Sigmoid colon (tissue), 4 donors: ENCODE results near the gene MOB3A.

Experiments
- EP300 ChIP-seq, 4 donors: sonication (generic); formaldehyde crosslinking; IDR thresholded peaks; one replicate each; pipeline ENCODE4 v1.6.1; 2017; ENCODE audit warnings: antibody characterized with exemption in 4 of 4
- POLR2A ChIP-seq, 2 donors: fragments of 450-650 bp; IDR thresholded peaks; one replicate each; pipeline ENCODE4 v1.6.1; 2016; ENCODE audit warnings: antibody characterized with exemption in 2 of 2, mild to moderate bottlenecking in 2 of 2, moderate library complexity in 2 of 2
- POLR2AphosphoS5 ChIP-seq, 4 donors: sonication (generic); formaldehyde crosslinking; IDR thresholded peaks; one replicate each; pipeline ENCODE4 v1.6.1; 2017; ENCODE audit warnings: antibody characterized with exemption in 4 of 4
- TF ChIP-seq, protein P1 (sequence below), 4 experiments: fragments of 450-650 bp in 3 of 4; fragments of 200-600 bp in 1 of 4; IDR thresholded peaks; one replicate each; pipeline ENCODE4 v1.5.1; 2016 to 2019; ENCODE audit warnings: antibody characterized with exemption in 4 of 4, mild to moderate bottlenecking in 3 of 4, moderate library complexity in 2 of 4

DNA sequence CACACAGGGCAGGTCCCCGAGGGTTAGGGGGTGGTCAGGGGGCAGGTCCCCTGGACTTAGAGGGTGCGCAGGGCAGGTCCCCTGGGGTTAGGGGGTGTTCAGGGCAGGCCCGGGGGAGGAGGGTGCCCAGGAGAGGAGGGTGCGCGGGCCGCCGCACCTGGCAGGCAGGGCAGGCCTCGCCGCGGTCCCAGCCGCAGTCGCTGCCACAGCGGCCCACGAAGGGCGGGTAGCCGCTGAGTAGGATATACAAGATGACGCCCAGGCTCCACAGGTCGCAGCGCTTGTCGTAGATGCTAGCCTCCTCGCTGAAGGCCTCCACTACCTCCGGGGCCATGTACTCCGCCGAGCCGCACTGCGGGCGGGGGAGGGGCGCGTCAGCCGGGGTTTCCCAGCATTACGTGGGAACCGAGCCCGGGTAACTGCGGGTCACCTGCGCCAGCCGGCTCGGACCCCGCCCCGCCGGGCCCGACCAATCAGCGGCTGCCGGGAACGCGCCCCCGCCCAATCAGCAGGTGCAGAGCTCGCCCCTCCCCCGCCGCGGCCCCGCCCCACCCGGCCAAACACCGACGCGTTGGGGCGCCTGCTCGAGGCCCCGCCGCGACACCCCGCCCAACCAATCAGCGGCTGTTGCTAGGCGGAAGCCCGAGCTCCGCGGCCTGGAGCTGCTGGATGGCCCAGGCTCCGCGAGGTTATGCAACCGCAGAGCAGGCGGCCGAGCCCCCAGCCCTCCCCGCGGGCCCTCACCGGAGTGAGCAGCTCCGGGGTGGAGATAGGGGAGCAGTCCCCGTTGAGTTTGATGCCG lies 54.2 kb downstream of the MOB3A start:
- TF ChIP-seq, protein P1, sequence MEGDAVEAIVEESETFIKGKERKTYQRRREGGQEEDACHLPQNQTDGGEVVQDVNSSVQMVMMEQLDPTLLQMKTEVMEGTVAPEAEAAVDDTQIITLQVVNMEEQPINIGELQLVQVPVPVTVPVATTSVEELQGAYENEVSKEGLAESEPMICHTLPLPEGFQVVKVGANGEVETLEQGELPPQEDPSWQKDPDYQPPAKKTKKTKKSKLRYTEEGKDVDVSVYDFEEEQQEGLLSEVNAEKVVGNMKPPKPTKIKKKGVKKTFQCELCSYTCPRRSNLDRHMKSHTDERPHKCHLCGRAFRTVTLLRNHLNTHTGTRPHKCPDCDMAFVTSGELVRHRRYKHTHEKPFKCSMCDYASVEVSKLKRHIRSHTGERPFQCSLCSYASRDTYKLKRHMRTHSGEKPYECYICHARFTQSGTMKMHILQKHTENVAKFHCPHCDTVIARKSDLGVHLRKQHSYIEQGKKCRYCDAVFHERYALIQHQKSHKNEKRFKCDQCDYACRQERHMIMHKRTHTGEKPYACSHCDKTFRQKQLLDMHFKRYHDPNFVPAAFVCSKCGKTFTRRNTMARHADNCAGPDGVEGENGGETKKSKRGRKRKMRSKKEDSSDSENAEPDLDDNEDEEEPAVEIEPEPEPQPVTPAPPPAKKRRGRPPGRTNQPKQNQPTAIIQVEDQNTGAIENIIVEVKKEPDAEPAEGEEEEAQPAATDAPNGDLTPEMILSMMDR (IDR thresholded peaks at IDR 0.05), result no peak
- TF ChIP-seq POLR2AphosphoS5 (IDR thresholded peaks at IDR 0.05), result peak; percentile 74 to 87 (median 80)
- no peak for TF ChIP-seq POLR2A (IDR thresholded peaks at IDR 0.05)
- TF ChIP-seq EP300 (IDR thresholded peaks at IDR 0.05), result peak in 1 of 4 donors; percentile 64
